Measurements from ENCODE around the gene CRAT. TPM values are rescaled to one million over a fixed set of nuclear protein-coding genes. Genes with fewer than 3 reads are reported as not detected.
"Not testable (repeated sequence)": the region's sequence is repeated elsewhere in the genome, so short reads cannot be mapped to it uniquely, and the experiment has no call there.

CRAT gene
- total and polyA plus RNA-seq, 5 experiments from 2014 or later, result 10.7 to 15.5 (median 11.3) TPM

GRCh38 chr9:129137292-129138143 lies 26.9 kb upstream of the CRAT start:
- Mint-ChIP-seq H3K4me1 (peaks cover 12 to 37% (median 30%) of the 10 kb centered on the region in 4 donors), H3K36me3 (peaks cover 0 to 37% (median 6%) of the 10 kb centered on the region in 3 donors), H3K27me3 (no peaks in the 10 kb centered on the region), H3K9me3 (no peaks in the 10 kb centered on the region), H3K4me3 (peak overlapping the region in 2 of 10 donors; percentile 22 to 23), H3K27ac (no peak overlapping the region)
- ATAC-seq (no peak), DNase-seq (no peak)
- POLR2A ChIA-PET, result interaction anchor here (3.6 to 6.0 kb wide), 2 partner anchors 37 to 488 kb away, joined by 25 to 38 read pairs; partner anchors contain the start of gene NTMT1

DNA sequence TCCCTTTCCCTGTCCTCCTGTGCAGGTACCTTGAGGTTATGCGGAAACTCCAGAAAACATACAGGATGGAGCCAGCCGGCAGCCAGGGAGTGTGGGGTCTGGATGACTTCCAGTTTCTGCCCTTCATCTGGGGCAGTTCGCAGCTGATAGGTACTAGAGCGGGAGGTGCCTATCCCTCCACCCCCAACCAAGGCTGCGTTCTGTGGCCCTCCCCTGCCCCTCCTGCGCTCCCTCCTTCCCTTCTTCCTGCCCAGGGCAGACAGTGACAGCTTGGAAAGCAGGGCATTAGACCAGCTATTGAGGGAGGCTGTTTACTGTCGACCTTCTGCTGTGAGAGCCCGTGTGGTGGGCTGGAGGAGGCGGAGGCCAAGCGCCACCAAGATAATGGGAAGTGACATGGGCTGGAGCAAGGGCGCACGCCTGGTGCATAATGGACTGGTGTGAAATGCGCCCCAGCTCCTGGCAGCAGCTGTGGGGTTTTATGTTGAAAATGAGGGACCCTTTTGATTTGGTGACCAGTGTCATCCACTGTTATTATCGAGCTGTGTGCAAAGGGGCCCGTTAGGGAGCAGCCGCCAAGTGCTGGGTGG lies 25.9 kb upstream of the CRAT start:
- DNase-seq (no peak), ATAC-seq (no peak)
- POLR2A ChIA-PET, result no interaction called here
- H3K36me3 Mint-ChIP-seq, result peaks cover 0 to 42% (median 9%) of the 10 kb centered on the region in 3 donors
- H3K9me3 Mint-ChIP-seq, result no peaks in the 10 kb centered on the region
- H3K4me1 Mint-ChIP-seq, result peaks cover 12 to 36% (median 26%) of the 10 kb centered on the region in 4 donors
- no peak overlapping the region for H3K27ac Mint-ChIP-seq
- no peak overlapping the region for H3K4me3 Mint-ChIP-seq
- no peaks in the 10 kb centered on the region for H3K27me3 Mint-ChIP-seq

- Mint-ChIP-seq H3K36me3 (peaks cover 0 to 48% (median 14%) of the 10 kb centered on the region in 3 donors), H3K4me1 (peaks cover 12 to 27% (median 18%) of the 10 kb centered on the region in 4 donors), H3K4me3 (no peak overlapping the region), H3K27ac (no peak overlapping the region), H3K9me3 (no peaks in the 10 kb centered on the region), H3K27me3 (no peaks in the 10 kb centered on the region)
- ATAC-seq (no peak), DNase-seq (no peak)
- POLR2A ChIA-PET, result interaction anchor here (0.6 to 0.9 kb wide), 3 partner anchors 17 to 490 kb away, joined by 3 read pairs; partner anchors contain the start of gene NTMT1
These were observed 24.9 kb upstream of the CRAT start for GRCh38 chr9:129135476-129135875.

DNA sequence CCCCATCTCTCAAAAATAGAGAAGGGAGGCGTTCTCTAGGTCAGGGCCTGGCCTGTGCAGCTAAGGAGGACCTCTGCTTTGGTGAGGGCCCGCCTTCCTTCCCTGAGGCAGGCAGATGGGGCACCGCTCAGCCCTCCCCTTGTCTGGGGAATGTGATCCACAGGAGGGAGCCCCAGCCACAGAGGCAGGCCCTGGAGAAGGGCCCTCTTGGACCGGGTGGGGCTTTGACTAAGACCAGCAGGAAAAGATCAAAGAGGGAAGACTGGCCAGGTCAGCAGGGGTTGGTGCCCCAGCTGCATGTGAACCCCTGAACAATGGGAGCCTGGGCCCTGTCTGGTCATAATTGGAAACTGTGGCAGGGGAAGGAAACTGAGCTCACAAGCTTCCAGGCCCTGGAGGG lies 22.5 kb upstream of the CRAT start:
- peaks cover 0 to 67% (median 14%) of the 10 kb centered on the region in 3 donors for H3K36me3 Mint-ChIP-seq
- POLR2A ChIA-PET, result no interaction called here
- ATAC-seq (no peak), DNase-seq (no peak)
- peaks cover 3 to 12% (median 6%) of the 10 kb centered on the region in 4 donors for H3K4me1 Mint-ChIP-seq
- H3K27me3 Mint-ChIP-seq, result no peaks in the 10 kb centered on the region
- no peak overlapping the region for H3K27ac Mint-ChIP-seq
- H3K4me3 Mint-ChIP-seq, result no peak overlapping the region
- no peaks in the 10 kb centered on the region for H3K9me3 Mint-ChIP-seq

DNA sequence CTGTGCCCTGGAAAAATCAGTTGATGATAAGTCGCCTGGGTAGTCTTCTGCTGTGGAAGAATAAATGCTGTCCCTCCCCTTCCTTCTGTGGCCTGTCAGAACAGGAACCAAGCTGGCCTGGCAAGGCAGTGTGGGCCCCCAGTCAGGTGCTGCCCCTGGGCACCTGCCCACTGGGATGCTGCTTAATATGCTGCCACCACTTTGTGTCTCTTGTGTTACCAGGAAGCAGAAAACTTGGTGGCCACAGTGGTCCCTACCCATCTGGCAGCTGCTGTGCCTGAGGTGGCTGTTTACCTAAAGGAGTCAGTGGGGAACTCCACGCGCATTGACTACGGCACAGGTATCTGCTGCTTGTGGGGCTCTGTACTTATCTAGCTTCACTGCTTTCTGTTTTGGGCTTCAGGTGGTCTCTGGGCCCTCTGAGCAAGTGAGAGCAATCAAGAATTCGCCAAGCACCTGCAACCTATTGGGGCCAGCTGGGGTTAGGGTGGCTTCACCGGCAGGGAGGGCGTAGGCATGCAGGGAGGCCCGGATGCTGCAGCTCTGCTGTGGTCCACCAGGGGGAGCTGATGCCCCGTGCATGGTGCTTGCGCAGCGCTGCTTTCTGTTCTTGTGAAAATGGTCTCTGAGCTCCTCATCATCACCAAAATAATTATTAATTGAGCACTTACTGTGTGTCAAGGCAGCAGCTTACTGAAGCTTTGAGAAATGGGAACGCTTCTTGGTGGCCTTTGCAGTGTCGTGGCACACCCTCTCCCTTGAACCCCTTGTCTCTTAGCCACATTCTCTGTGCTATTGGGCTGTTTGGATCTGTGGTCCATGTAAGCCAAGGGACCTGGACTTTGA lies 20.9 kb upstream of the CRAT start:
- peak; percentile 71 to 90 (median 85) for DNase-seq
- Mint-ChIP-seq H3K4me3 (no peak overlapping the region), H3K27ac (peak overlapping the region in 8 of 10 donors; percentile 38 to 90 (median 70)), H3K36me3 (peaks cover 0 to 71% (median 11%) of the 10 kb centered on the region in 3 donors), H3K9me3 (no peaks in the 10 kb centered on the region), H3K4me1 (peaks cover 3 to 12% (median 6%) of the 10 kb centered on the region in 4 donors), H3K27me3 (no peaks in the 10 kb centered on the region)
- POLR2A ChIA-PET, result interaction anchor here (0.9 to 1.3 kb wide), 4 partner anchors 18 to 252 kb away, joined by 3 to 5 read pairs (median 3); partner anchors contain the start of genes CRAT and PTPA
- ATAC-seq, result peak; percentile 99 to 100

GRCh38 chr9:129130791-129131190 lies 20.2 kb upstream of the CRAT start:
- no peak overlapping the region for H3K27ac Mint-ChIP-seq

DNA sequence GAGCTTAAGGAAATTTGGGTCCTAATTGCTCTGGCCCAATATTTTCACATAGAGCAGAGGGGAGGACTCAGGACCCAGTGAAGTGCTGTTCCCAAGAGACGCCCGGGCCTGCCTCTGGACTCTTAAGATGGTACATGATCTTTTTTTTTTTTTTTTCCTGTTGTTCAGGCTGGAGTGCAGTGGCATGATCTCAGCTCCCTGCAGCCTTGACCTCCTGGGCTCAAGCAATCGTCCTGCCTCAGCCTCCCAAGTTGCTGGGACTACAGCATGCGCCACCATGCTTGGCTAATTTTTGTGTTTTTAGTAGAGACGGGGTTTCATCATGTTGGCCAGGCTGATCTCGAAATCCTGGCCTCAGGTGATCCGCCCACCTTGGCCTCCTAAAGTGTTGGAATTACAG lies 19.7 kb upstream of the CRAT start:
- H3K4me3 Mint-ChIP-seq, H3K9me3 Mint-ChIP-seq, DNase-seq, ATAC-seq, H3K27ac Mint-ChIP-seq, H3K27me3 Mint-ChIP-seq: not testable (repeated sequence)
- H3K36me3 Mint-ChIP-seq, result peaks cover 0 to 67% (median 11%) of the 10 kb centered on the region in 3 donors
- peaks cover 3 to 12% (median 6%) of the 10 kb centered on the region in 4 donors for H3K4me1 Mint-ChIP-seq
- POLR2A ChIA-PET, result interaction anchor here (0.7 to 1.1 kb wide), 3 partner anchors 9 to 253 kb away, joined by 3 to 4 read pairs (median 3); partner anchors contain the start of gene DOLPP1

More at GRCh38 chr9:129130791-129131190, 20.2 kb upstream of the CRAT start:
- Mint-ChIP-seq H3K27me3 (no peaks in the 10 kb centered on the region), H3K4me1 (peaks cover 3 to 12% (median 6%) of the 10 kb centered on the region in 4 donors), H3K9me3 (no peaks in the 10 kb centered on the region), H3K4me3 (no peak overlapping the region), H3K36me3 (peaks cover 0 to 71% (median 11%) of the 10 kb centered on the region in 3 donors)
- DNase-seq (no peak), ATAC-seq (no peak)
- POLR2A ChIA-PET, result interaction anchor here (1.1 to 1.3 kb wide), 2 partner anchors 17 to 253 kb away, joined by 3 to 5 read pairs; no protein-coding TSS in a partner anchor

DNA sequence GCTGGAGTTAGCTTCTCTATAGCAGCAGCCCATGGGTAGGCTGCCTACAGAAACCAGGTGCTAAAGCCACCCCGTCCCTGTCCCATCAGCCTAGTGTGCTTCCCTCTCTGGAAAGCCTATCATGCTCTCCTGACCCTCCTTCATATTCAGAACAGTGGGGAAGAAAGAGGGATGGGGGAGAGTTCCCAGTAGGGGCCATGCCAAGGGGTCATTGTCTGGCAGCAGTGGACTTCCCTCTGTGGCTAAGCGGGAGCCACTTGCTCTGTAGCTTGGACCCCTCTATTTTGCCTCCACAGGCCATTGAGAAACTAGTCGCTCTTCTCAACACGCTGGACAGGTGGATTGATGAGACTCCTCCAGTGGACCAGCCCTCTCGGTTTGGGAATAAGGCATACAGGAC lies 18.1 kb upstream of the CRAT start:
- Mint-ChIP-seq H3K27me3 (no peaks in the 10 kb centered on the region), H3K4me3 (no peak overlapping the region), H3K27ac (no peak overlapping the region), H3K9me3 (no peaks in the 10 kb centered on the region), H3K36me3 (peaks cover 0 to 67% (median 9%) of the 10 kb centered on the region in 3 donors), H3K4me1 (peaks cover 2 to 9% (median 7%) of the 10 kb centered on the region in 4 donors)
- no peak for DNase-seq
- POLR2A ChIA-PET, result no interaction called here
- ATAC-seq, result no peak

DNA sequence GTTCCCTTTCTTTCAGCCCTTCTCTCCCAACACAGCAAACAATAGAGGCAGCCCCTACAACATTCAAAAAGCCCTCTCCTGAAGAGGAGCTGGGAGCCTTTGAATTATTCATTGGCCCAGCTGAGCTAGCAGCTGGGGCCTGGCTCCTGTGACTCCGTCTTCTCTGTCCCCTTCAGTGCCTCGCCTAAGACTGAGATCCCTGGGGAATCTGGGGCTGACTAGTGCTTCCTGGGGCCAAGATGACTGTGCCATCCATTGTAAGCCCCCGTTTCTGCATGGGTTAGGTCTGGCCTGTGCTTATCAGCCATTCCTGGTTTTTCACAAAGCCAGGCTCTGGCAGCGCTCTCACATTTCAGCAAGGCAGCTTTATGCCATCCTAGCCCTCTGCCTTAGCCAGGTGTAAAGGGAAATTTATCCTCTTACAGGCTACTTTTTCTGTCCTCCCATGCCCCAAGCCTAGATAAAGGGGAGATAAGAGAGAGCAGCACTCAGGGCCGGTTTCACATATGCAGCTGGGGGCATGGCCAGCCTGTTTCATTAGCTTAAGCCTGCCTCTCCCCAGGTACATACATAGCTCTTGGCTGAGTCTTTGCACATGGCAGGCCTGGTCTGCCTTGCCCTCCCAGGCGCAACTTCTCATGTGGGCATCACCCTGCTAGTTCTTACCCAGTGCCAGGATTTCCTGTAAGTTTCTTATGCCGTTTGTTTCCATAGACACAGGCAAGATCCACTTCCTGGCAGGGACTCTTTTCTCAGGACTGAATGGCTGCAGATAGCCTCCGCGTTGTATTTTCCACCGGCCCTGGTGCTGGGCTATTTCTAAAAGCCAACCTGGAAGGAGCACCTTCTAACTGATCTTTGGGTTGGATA lies 16.4 kb upstream of the CRAT start:
- H3K4me3 Mint-ChIP-seq, result no peak overlapping the region
- ATAC-seq (no peak), DNase-seq (no peak)
- no peaks in the 10 kb centered on the region for H3K9me3 Mint-ChIP-seq
- POLR2A ChIA-PET, result no interaction called here
- H3K4me1 Mint-ChIP-seq, result peaks cover 0 to 8% (median 6%) of the 10 kb centered on the region in 4 donors
- H3K36me3 Mint-ChIP-seq, result peaks cover 0 to 74% (median 8%) of the 10 kb centered on the region in 3 donors
- H3K27ac Mint-ChIP-seq, result peak overlapping the region in 2 of 10 donors; percentile 59 to 65
- H3K27me3 Mint-ChIP-seq, result no peaks in the 10 kb centered on the region

GRCh38 chr9:129125478-129125877 lies 14.9 kb upstream of the CRAT start:
- H3K4me1 Mint-ChIP-seq, result peaks cover 0 to 5% (median 0%) of the 10 kb centered on the region in 4 donors

DNA sequence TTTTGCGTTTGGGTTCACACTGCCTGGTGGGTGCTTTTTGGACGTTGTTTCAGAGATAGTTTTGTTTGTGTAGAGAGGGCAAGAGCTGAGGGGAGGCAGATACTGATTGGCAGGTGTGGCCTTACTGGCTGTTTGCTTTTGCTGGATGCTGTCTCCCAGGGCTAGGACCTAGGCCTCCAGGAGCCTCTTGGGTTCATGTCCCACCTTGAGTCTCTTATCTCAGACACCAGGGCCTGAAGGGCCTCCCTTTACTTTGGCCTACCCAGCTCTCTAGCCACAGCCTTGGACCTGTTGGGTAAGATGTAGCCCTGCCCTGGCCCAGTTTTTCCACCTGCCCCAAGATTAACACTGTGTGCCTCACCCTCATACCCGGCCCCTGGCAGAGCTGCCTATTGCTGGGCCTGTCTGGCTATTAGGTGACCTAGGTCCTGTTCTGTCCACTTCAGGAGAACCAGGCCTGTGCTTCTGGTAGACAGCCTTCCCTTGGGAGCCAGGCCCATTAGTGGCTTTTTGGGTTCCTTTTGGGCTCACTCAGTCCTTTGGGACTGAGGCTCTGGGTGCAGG lies 14.0 kb upstream of the CRAT start:
- Mint-ChIP-seq H3K27ac (peak overlapping the region in 1 of 10 donors; percentile 55), H3K27me3 (no peaks in the 10 kb centered on the region), H3K36me3 (peaks cover 0 to 78% (median 8%) of the 10 kb centered on the region in 3 donors), H3K4me3 (no peak overlapping the region), H3K9me3 (no peaks in the 10 kb centered on the region), H3K4me1 (peaks cover 0 to 8% (median 1%) of the 10 kb centered on the region in 4 donors)
- POLR2A ChIA-PET, result interaction anchor here (1.3 kb wide), 1 partner anchor 13 kb away, joined by 3 read pairs; the partner anchor contains the start of gene PTPA
- DNase-seq (no peak), ATAC-seq (no peak)

More at GRCh38 chr9:129125478-129125877, 14.9 kb upstream of the CRAT start:
- H3K9me3 Mint-ChIP-seq, result no peaks in the 10 kb centered on the region
- DNase-seq (no peak), ATAC-seq (no peak)
- no peak overlapping the region for H3K4me3 Mint-ChIP-seq
- POLR2A ChIA-PET, result interaction anchor here (0.6 to 1.3 kb wide), 2 partner anchors 14 to 330 kb away, joined by 3 read pairs; partner anchors contain the start of gene PTPA
- H3K27me3 Mint-ChIP-seq, result no peaks in the 10 kb centered on the region
- peaks cover 0 to 79% (median 6%) of the 10 kb centered on the region in 3 donors for H3K36me3 Mint-ChIP-seq
- no peak overlapping the region for H3K27ac Mint-ChIP-seq

Measured in naive thymus-derived CD8-positive, alpha-beta T cell (primary cell).